Measurements from ENCODE around the gene CSTF2T.

Gene CSTF2T

GRCh38 chr10:51663086-51663485 lies 36.3 kb downstream of the CSTF2T start:
- WGBS, 2 donors (ENCODE audit: extremely low coverage in 2 of 2, insufficient read length in 2 of 2, insufficient replicate concordance in 1 of 2), result 100% methylated on average over 1 of the region's 3 CpGs; no CpG with 5 or more reads in 1 of the 2 donors
- H2AFZ ChIP-seq (ENCODE audit: low read length), result no peak overlapping the region
- DNase-seq (ENCODE audit: low spot score), result no peak

DNA sequence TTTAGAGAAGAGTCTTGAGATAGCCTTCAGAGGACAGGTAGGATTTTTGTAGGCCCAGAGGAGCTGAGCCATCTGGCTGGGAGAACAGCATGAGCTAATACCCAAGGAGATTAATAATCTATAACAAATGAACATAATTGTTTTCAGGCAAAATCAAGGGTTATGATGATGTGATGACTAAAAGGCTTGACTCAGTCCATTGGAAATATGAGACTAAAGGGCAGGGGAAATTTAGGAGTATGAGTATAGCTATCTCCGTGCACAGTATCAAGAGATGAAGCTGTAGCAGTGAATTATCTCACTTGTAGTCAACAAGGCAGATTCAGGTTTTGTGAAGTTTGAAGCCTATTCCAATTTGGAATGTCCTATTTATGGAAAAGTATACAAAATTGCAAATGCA lies 40.1 kb downstream of the CSTF2T start:
- Histone ChIP-seq H2AFZ (ENCODE audit: low read length) (no peak overlapping the region), H3K9ac (ENCODE audit: low read depth, low read length, poor library complexity) (no peak overlapping the region), H3K4me3 (ENCODE audit: low read length in 2 of 2) (no peak overlapping the region), H2AK5ac (ENCODE audit: low read depth, low read length) (no peak overlapping the region), H3K27ac (replicated peaks; ENCODE audit: low read length) (no peak overlapping the region), H4K91ac (ENCODE audit: low read depth, low read length, poor library complexity) (no peak overlapping the region), H2BK12ac (ENCODE audit: low read length) (no peak overlapping the region), H4K8ac (ENCODE audit: low read depth, low read length) (no peak overlapping the region), H2BK15ac (ENCODE audit: low read length) (no peak overlapping the region), H3K9me3 (replicated peaks in 1 of 2; ENCODE audit: control insufficient read depth in 2 of 2, insufficient read depth in 1 of 2, low read depth in 1 of 2, low read length in 2 of 2) (no peaks in the 10 kb centered on the region), H3K14ac (ENCODE audit: low read length) (no peak overlapping the region), H2BK120ac (ENCODE audit: low read depth, low read length) (no peak overlapping the region), H3K27me3 (ENCODE audit: control insufficient read depth in 3 of 3, insufficient read depth in 3 of 3, low read depth in 1 of 3, low read length in 3 of 3) (no peaks in the 10 kb centered on the region), H3K4ac (ENCODE audit: low read length) (no peak overlapping the region), H3K79me1 (ENCODE audit: low read depth, low read length) (no peaks in the 10 kb centered on the region), H3K23ac (ENCODE audit: low read depth, low read length, poor library complexity) (no peak overlapping the region), H3K4me2 (ENCODE audit: insufficient read depth, low read length, poor library complexity, severe bottlenecking) (no peak overlapping the region), H2BK5ac (ENCODE audit: low read length) (no peak overlapping the region), H3K36me3 (replicated peaks in 1 of 2; ENCODE audit: control insufficient read depth in 2 of 2, insufficient read depth in 2 of 2, low read length in 2 of 2) (no peaks in the 10 kb centered on the region), H3K4me1 (ENCODE audit: control insufficient read depth in 2 of 2, insufficient read depth in 1 of 2, low read depth in 1 of 2, low read length in 2 of 2) (peaks cover 0 to 3% of the 10 kb centered on the region in 2 donors), H3K18ac (ENCODE audit: low read length) (no peak overlapping the region)
- WGBS, 2 donors (ENCODE audit: extremely low coverage in 2 of 2, insufficient read length in 2 of 2, insufficient replicate concordance in 1 of 2), result no CpG with 5 or more reads among the region's 1 CpG
- DNase-seq (ENCODE audit: low spot score), result no peak

More at GRCh38 chr10:51663086-51663485, 36.3 kb downstream of the CSTF2T start:
- no peak overlapping the region for H3K18ac ChIP-seq (ENCODE audit: low read length)
- no peak overlapping the region for H3K4me3 ChIP-seq (ENCODE audit: low read length in 2 of 2)
- no peak overlapping the region for H2BK5ac ChIP-seq (ENCODE audit: low read length)
- no peak overlapping the region for H3K9ac ChIP-seq (ENCODE audit: low read depth, low read length, poor library complexity)
- H3K27ac ChIP-seq (replicated peaks; ENCODE audit: low read length), result no peak overlapping the region
- no peak overlapping the region for H2BK120ac ChIP-seq (ENCODE audit: low read depth, low read length)
- no peak overlapping the region for H4K91ac ChIP-seq (ENCODE audit: low read depth, low read length, poor library complexity)
- no peak overlapping the region for H2AK5ac ChIP-seq (ENCODE audit: low read depth, low read length)
- H4K8ac ChIP-seq (ENCODE audit: low read depth, low read length), result no peak overlapping the region
- no peak overlapping the region for H3K14ac ChIP-seq (ENCODE audit: low read length)
- H3K23ac ChIP-seq (ENCODE audit: low read depth, low read length, poor library complexity), result no peak overlapping the region
- no peak overlapping the region for H3K4me2 ChIP-seq (ENCODE audit: insufficient read depth, low read length, poor library complexity, severe bottlenecking)
- no peaks in the 10 kb centered on the region for H3K9me3 ChIP-seq (replicated peaks in 1 of 2; ENCODE audit: control insufficient read depth in 2 of 2, insufficient read depth in 1 of 2, low read depth in 1 of 2, low read length in 2 of 2)
- H2BK12ac ChIP-seq (ENCODE audit: low read length), result no peak overlapping the region
- no peaks in the 10 kb centered on the region for H3K36me3 ChIP-seq (replicated peaks in 1 of 2; ENCODE audit: control insufficient read depth in 2 of 2, insufficient read depth in 2 of 2, low read length in 2 of 2)
- H3K4me1 ChIP-seq (ENCODE audit: control insufficient read depth in 2 of 2, insufficient read depth in 1 of 2, low read depth in 1 of 2, low read length in 2 of 2), result peaks cover 0 to 2% of the 10 kb centered on the region in 2 donors
- H3K4ac ChIP-seq (ENCODE audit: low read length), result no peak overlapping the region
- H3K79me1 ChIP-seq (ENCODE audit: low read depth, low read length), result no peaks in the 10 kb centered on the region
- H3K27me3 ChIP-seq (ENCODE audit: control insufficient read depth in 3 of 3, insufficient read depth in 3 of 3, low read depth in 1 of 3, low read length in 3 of 3), result no peaks in the 10 kb centered on the region
- H2BK15ac ChIP-seq (ENCODE audit: low read length), result no peak overlapping the region

GRCh38 chr10:51658000-51658399 lies 41.4 kb downstream of the CSTF2T start:
- no peak overlapping the region for H4K91ac ChIP-seq (ENCODE audit: low read depth, low read length, poor library complexity)
- no peak overlapping the region for H2AFZ ChIP-seq (ENCODE audit: low read length)
- no peak overlapping the region for H2BK12ac ChIP-seq (ENCODE audit: low read length)
- H3K4me1 ChIP-seq (ENCODE audit: control insufficient read depth in 2 of 2, insufficient read depth in 1 of 2, low read depth in 1 of 2, low read length in 2 of 2), result peaks cover 0 to 3% of the 10 kb centered on the region in 2 donors
- DNase-seq (ENCODE audit: low spot score), result no peak
- no peak overlapping the region for H2BK120ac ChIP-seq (ENCODE audit: low read depth, low read length)
- H3K4me3 ChIP-seq (ENCODE audit: low read length in 2 of 2), result no peak overlapping the region
- no peak overlapping the region for H2AK5ac ChIP-seq (ENCODE audit: low read depth, low read length)
- no peaks in the 10 kb centered on the region for H3K79me1 ChIP-seq (ENCODE audit: low read depth, low read length)
- H3K9ac ChIP-seq (ENCODE audit: low read depth, low read length, poor library complexity), result no peak overlapping the region
- H3K36me3 ChIP-seq (replicated peaks in 1 of 2; ENCODE audit: control insufficient read depth in 2 of 2, insufficient read depth in 2 of 2, low read length in 2 of 2), result no peaks in the 10 kb centered on the region
- H3K27me3 ChIP-seq (ENCODE audit: control insufficient read depth in 3 of 3, insufficient read depth in 3 of 3, low read depth in 1 of 3, low read length in 3 of 3), result no peaks in the 10 kb centered on the region
- H3K23ac ChIP-seq (ENCODE audit: low read depth, low read length, poor library complexity), result no peak overlapping the region
- no CpG with 5 or more reads among the region's 2 CpGs for WGBS, 2 donors (ENCODE audit: extremely low coverage in 2 of 2, insufficient read length in 2 of 2, insufficient replicate concordance in 1 of 2)
- no peak overlapping the region for H2BK5ac ChIP-seq (ENCODE audit: low read length)
- H2BK15ac ChIP-seq (ENCODE audit: low read length), result no peak overlapping the region
- H4K8ac ChIP-seq (ENCODE audit: low read depth, low read length), result no peak overlapping the region
- no peak overlapping the region for H3K14ac ChIP-seq (ENCODE audit: low read length)
- no peak overlapping the region for H3K4me2 ChIP-seq (ENCODE audit: insufficient read depth, low read length, poor library complexity, severe bottlenecking)
- no peak overlapping the region for H3K18ac ChIP-seq (ENCODE audit: low read length)
- no peak overlapping the region for H3K27ac ChIP-seq (replicated peaks; ENCODE audit: low read length)
- H3K4ac ChIP-seq (ENCODE audit: low read length), result no peak overlapping the region
- H3K9me3 ChIP-seq (replicated peaks in 1 of 2; ENCODE audit: control insufficient read depth in 2 of 2, insufficient read depth in 1 of 2, low read depth in 1 of 2, low read length in 2 of 2), result no peaks in the 10 kb centered on the region

- Histone ChIP-seq H3K9me3 (replicated peaks in 1 of 2; ENCODE audit: control insufficient read depth in 2 of 2, insufficient read depth in 1 of 2, low read depth in 1 of 2, low read length in 2 of 2) (no peaks in the 10 kb centered on the region), H2BK12ac (ENCODE audit: low read length) (no peak overlapping the region), H2AK5ac (ENCODE audit: low read depth, low read length) (no peak overlapping the region), H3K4me1 (ENCODE audit: control insufficient read depth in 2 of 2, insufficient read depth in 1 of 2, low read depth in 1 of 2, low read length in 2 of 2) (peaks cover 0 to 3% of the 10 kb centered on the region in 2 donors), H3K27me3 (ENCODE audit: control insufficient read depth in 3 of 3, insufficient read depth in 3 of 3, low read depth in 1 of 3, low read length in 3 of 3) (no peaks in the 10 kb centered on the region), H4K91ac (ENCODE audit: low read depth, low read length, poor library complexity) (no peak overlapping the region), H2BK120ac (ENCODE audit: low read depth, low read length) (no peak overlapping the region), H3K14ac (ENCODE audit: low read length) (no peak overlapping the region), H2BK15ac (ENCODE audit: low read length) (no peak overlapping the region), H3K9ac (ENCODE audit: low read depth, low read length, poor library complexity) (no peak overlapping the region), H3K36me3 (replicated peaks in 1 of 2; ENCODE audit: control insufficient read depth in 2 of 2, insufficient read depth in 2 of 2, low read length in 2 of 2) (no peaks in the 10 kb centered on the region), H3K18ac (ENCODE audit: low read length) (no peak overlapping the region), H3K79me1 (ENCODE audit: low read depth, low read length) (no peaks in the 10 kb centered on the region), H3K4me2 (ENCODE audit: insufficient read depth, low read length, poor library complexity, severe bottlenecking) (no peak overlapping the region), H3K27ac (replicated peaks; ENCODE audit: low read length) (no peak overlapping the region), H2BK5ac (ENCODE audit: low read length) (no peak overlapping the region), H4K8ac (ENCODE audit: low read depth, low read length) (no peak overlapping the region), H3K23ac (ENCODE audit: low read depth, low read length, poor library complexity) (no peak overlapping the region), H3K4me3 (ENCODE audit: low read length in 2 of 2) (no peak overlapping the region), H3K4ac (ENCODE audit: low read length) (no peak overlapping the region), H2AFZ (ENCODE audit: low read length) (no peak overlapping the region)
- no CpG with 5 or more reads among the region's 3 CpGs for WGBS, 2 donors (ENCODE audit: extremely low coverage in 2 of 2, insufficient read length in 2 of 2, insufficient replicate concordance in 1 of 2)
- DNase-seq (ENCODE audit: low spot score), result no peak
These were observed 42.9 kb downstream of the CSTF2T start for GRCh38 chr10:51656503-51656902.
